Right lobe of liver (tissue), 6 donors: ENCODE results near the gene CHST3. TPM values are rescaled to one million over a fixed set of nuclear protein-coding genes. Genes with fewer than 3 reads are reported as not detected.

Source experiments
- ATAC-seq, 4 donors: fragments of 200-7000 bp; cut with Tn5 transposase; one replicate each; pipeline ENCODE4 v1.9.1; 2020; ENCODE audit warnings: mild to moderate bottlenecking in 4 of 4, moderate library complexity in 4 of 4
- DNase-seq, 3 donors: peaks; one replicate each; pipeline ENCODE4 v3.0.0-alpha.2; 2020
- H3K27ac ChIP-seq, 3 donors: fragments of 200-600 bp; one replicate each; pipeline ENCODE4 v1.8.0; 2022
- H3K27me3 ChIP-seq, 2 donors: fragments of 200-600 bp; one replicate each; pipeline ENCODE4 v1.8.0; 2022
- H3K36me3 ChIP-seq, 4 donors: fragments of 200-600 bp; sonication (generic) in 1 of 4; one replicate each; pipeline versions ENCODE4 v1.5.1 to v1.8.0; 2017 to 2022; ENCODE audit warnings: control low read depth in 1 of 4
- H3K4me1 ChIP-seq, 4 donors: fragments of 200-600 bp; sonication (generic) in 1 of 4; one replicate each; pipeline versions ENCODE4 v1.5.1 to v1.8.0; 2017 to 2022; ENCODE audit warnings: control low read depth in 1 of 4
- H3K4me3 ChIP-seq, 3 donors: fragments of 200-600 bp; one replicate each; pipeline ENCODE4 v1.8.0; 2022
- H3K9me3 ChIP-seq, 4 donors: fragments of 200-600 bp; sonication (generic) in 1 of 4; one replicate each; pipeline versions ENCODE4 v1.5.1 to v1.8.0; 2017 to 2022; ENCODE audit warnings: control low read depth in 1 of 4
- CTCF ChIP-seq, 4 donors: fragments of 200-600 bp in 3 of 4; fragments of 450-650 bp in 1 of 4; IDR thresholded peaks; one replicate each; pipeline versions ENCODE4 v1.5.1 to v1.8.0; 2016 to 2022; ENCODE audit warnings: antibody characterized with exemption in 4 of 4, mild to moderate bottlenecking in 2 of 4
- POLR2A ChIP-seq: fragments of 450-650 bp; IDR thresholded peaks from one replicate; pipeline ENCODE4 v1.6.1; 2017; ENCODE audit warnings: antibody characterized with exemption, mild to moderate bottlenecking
- WGBS: methylation state at CpG from one replicate; pipeline ENCODE4 v1.1.6; 2018; ENCODE audit warnings: low coverage, low lambda C conversion rate; ENCODE audit not compliant: insufficient coverage; ENCODE audit errors: missing lambda C conversion rate; 5-methylcytosine and 5-hydroxymethylcytosine counted together
- intact Hi-C, 2 donors: fragments of 100-400 bp; cut with DNase I; formaldehyde crosslinking; loops; one replicate each; pipeline versions ENCODE4 v1.11.2 to v1.14.1; 2022
- total RNA-seq, 6 experiments: library from RNA; depleted of rRNA in 2 of 6; stranded (reverse); fragments of >200 nt in 2 of 6; fragmentation: NEBNext Ultra II Directional in 3 of 6; extraction: Animal tissue kit (Norgen Biotek cat#: 25700) in 3 of 6; gene quantifications; one replicate each; pipeline versions ENCODE4 v1.1.0 to v1.2.4, GENCODE V29; 2016 to 2023
- donor health status: DM: no; HTN: yes; CAD: no.
- donor health status: DM: no; HTN: no; CAD: no.
- donor health status: DM: no; HTN: no; CAD: no.
- donor health status: DM: no; HTN: yes; CAD: no.
- donor health status: DM: no; HTN: yes; CAD: no.

Gene CHST3
- total RNA-seq, 6 experiments from 2014 or later = 0.81 to 2.5 (median 1.8) TPM

GRCh38 chr10:71938211-71938610, 26.0 kb upstream of the CHST3 start:
- Histone ChIP-seq H3K36me3 (no peaks in the 10 kb centered on the region), H3K27me3 (no peaks in the 10 kb centered on the region), H3K4me3 (no peak overlapping the region), H3K4me1 (peaks cover 0 to 12% (median 0%) of the 10 kb centered on the region in 4 donors), H3K9me3 (no peaks in the 10 kb centered on the region), H3K27ac (no peak overlapping the region)
- TF ChIP-seq CTCF (IDR thresholded peaks at IDR 0.05) = no peak
- TF ChIP-seq POLR2A = no peak
- DNase-seq = peak in 1 of 3 donors; percentile 11
- 100% methylated on average over 1 of the region's 1 CpG for WGBS
- intact Hi-C loops = no loop called here
- ATAC-seq = no peak

- DNase-seq (peak in 1 of 3 donors; percentile 18), ATAC-seq (no peak)
- WGBS = 75% methylated on average over 4 of the region's 4 CpGs
- no peak overlapping the region for H3K27ac ChIP-seq
- intact Hi-C loops = no loop called here
- no peak for TF ChIP-seq POLR2A
- no peak for TF ChIP-seq CTCF (IDR thresholded peaks at IDR 0.05)
- H3K4me3 ChIP-seq = no peak overlapping the region
- no peaks in the 10 kb centered on the region for H3K27me3 ChIP-seq
- H3K4me1 ChIP-seq = peaks cover 0 to 12% (median 0%) of the 10 kb centered on the region in 4 donors
- H3K9me3 ChIP-seq = no peaks in the 10 kb centered on the region
- no peaks in the 10 kb centered on the region for H3K36me3 ChIP-seq
These were observed 24.9 kb upstream of the CHST3 start for GRCh38 chr10:71939304-71939703.

DNA sequence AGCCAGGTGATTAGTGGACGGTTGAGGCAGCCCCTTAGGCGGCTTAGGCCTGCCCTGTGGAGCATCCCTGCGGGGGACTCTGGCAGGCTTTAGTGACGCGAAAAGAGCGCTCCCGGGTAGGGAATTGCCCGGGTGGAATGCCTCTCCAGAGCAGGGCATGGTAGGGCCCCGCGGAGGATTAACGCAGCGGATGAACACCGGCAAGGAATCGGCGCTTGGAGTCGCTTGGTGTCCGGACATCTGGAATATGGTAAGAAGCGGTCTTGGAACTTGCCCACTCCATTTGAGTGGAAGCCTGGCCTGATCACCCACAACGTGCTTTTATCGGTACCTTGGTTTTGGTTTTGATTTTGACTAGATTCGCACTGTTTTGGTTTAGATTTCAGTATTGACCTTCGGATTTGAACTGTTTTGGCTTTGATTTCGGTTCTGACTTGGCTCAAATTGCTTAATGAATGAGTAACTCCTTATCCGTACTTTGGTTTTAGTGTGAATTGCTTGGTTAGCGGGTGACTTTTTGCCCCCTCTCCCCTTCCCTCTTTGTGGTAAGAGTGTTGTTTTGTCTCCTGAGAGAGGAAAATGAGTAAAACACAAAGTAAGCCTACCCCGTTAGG, 24.2 kb upstream of the CHST3 start:
- Histone ChIP-seq H3K4me3 (peak overlapping the region in 2 of 3 donors; percentile 5 to 11), H3K27ac (peak overlapping the region in 1 of 3 donors; percentile 53), H3K9me3 (no peaks in the 10 kb centered on the region), H3K36me3 (no peaks in the 10 kb centered on the region), H3K27me3 (no peaks in the 10 kb centered on the region), H3K4me1 (peaks cover 0 to 12% (median 0%) of the 10 kb centered on the region in 4 donors)
- TF ChIP-seq CTCF (IDR thresholded peaks at IDR 0.05) (no peak), POLR2A (no peak)
- intact Hi-C loops = no loop called here
- ATAC-seq (peak; percentile 47 to 76 (median 56)), DNase-seq (peak in 1 of 3 donors; percentile 44)
- 64% methylated on average over 17 of the region's 26 CpGs for WGBS

DNA sequence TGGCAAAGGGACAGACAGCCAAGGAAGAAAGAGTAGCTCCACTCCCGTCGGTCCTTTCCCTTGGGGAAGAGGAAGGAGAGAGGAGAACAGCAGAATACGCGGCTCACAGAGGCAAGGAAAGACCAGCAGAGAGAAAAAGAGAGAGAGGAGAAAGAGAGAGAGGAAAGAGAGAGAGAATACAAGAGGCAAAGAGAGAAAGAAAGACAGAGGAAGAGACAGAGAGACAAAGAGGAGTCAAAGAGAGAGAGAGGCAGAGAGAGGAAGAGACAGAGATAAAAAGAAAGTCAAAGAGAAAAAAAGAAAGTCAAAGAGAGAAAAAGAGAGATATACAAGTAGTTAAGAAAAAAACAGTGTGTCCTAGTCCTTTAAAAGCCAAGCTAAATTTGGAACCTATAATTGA, 23.4 kb upstream of the CHST3 start:
- no peak for ATAC-seq
- no peaks in the 10 kb centered on the region for H3K27me3 ChIP-seq
- H3K27ac ChIP-seq = no peak overlapping the region
- TF ChIP-seq POLR2A = no peak
- TF ChIP-seq CTCF (IDR thresholded peaks at IDR 0.05) = no peak
- no peaks in the 10 kb centered on the region for H3K36me3 ChIP-seq
- intact Hi-C loops = no loop called here
- peak in 1 of 3 donors; percentile 6 for DNase-seq
- no peak overlapping the region for H3K4me3 ChIP-seq
- H3K4me1 ChIP-seq = peaks cover 0 to 12% (median 0%) of the 10 kb centered on the region in 4 donors
- no peaks in the 10 kb centered on the region for H3K9me3 ChIP-seq
- 100% methylated on average over 4 of the region's 4 CpGs for WGBS
